ENCODE data around the gene ZNF638. TPM values are rescaled to one million over a fixed set of nuclear protein-coding genes. Genes with fewer than 3 reads are reported as not detected.

The ZNF638 gene
- total and polyA plus RNA-seq, 2 of the 4 experiments (the other 2 are of a cell fraction), result 46.4 to 129 TPM

DNA sequence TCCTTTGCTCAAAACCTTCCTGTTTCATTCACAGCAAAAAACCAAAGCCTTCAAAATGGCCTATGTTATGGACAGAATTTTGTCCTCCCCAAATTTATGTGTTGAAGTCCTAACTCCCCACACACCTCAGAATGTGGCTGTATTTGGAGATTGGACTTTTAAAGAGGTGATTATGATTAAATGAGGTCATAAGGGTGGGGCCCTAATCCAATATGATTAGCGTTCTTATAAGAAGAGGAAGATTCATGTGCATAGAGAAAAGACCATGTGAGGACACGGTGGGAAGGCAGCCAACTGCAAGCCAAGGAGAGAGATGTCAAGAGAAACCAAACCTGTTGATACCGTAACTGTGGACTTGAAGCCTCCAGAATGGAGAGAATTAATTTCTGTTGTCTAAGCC, 4.6 kb upstream of the ZNF638 start:
- POLR2A ChIA-PET (ENCODE audit: unreplicated experiment), result no interaction called here
- Histone ChIP-seq H3K23ac (ENCODE audit: low read depth, low read length) (no peak overlapping the region), H3K36me3 (ENCODE audit: control insufficient read depth, insufficient read depth, low read length) (no peaks in the 10 kb centered on the region), H4K91ac (ENCODE audit: insufficient read depth, low read depth, low read length) (no peak overlapping the region), H3K4me2 (ENCODE audit: low read depth, low read length) (no peak overlapping the region), H2BK5ac (ENCODE audit: low read depth, low read length, poor library complexity, severe bottlenecking) (no peak overlapping the region), H3K4me1 (ENCODE audit: control insufficient read depth, insufficient read depth, low read length) (no peaks in the 10 kb centered on the region), H3K27ac (ENCODE audit: insufficient read depth, low read length) (no peak overlapping the region), H4K5ac (ENCODE audit: low read depth, low read length) (no peak overlapping the region), H3K4ac (ENCODE audit: low read depth, low read length) (no peak overlapping the region), H3K9me1 (ENCODE audit: insufficient read depth, low read length) (no peaks in the 10 kb centered on the region), H2BK15ac (ENCODE audit: low read depth, low read length) (no peak overlapping the region), H3K9me3 (ENCODE audit: control insufficient read depth, insufficient read depth, low read length) (no peaks in the 10 kb centered on the region; the same call in 1 of the 2 replicates), H4K8ac (ENCODE audit: low read depth in 2 of 2, low read length in 2 of 2) (no peak overlapping the region), H3K79me1 (ENCODE audit: low read depth in 1 of 2, low read length in 2 of 2) (peaks cover 0 to 3% of the 10 kb centered on the region in 2 experiments; a peak in 1 of 4 replicates), H3K27me3 (ENCODE audit: control insufficient read depth, insufficient read depth, low read length) (peaks cover 14% of the 10 kb centered on the region), H2BK20ac (ENCODE audit: low read depth, low read length) (no peak overlapping the region), H4K20me1 (ENCODE audit: insufficient read depth, low read length) (no peaks in the 10 kb centered on the region; the same call in 1 of the 2 replicates), H2AK9ac (replicated peaks; ENCODE audit: low read depth, low read length, poor library complexity) (no peak overlapping the region), H3K4me3 (ENCODE audit: insufficient read depth, low read depth, low read length) (no peak overlapping the region), H3K56ac (ENCODE audit: extremely low read depth, insufficient read depth, low read length) (no peak overlapping the region), H3K14ac (replicated peaks; ENCODE audit: low read depth, low read length) (no peak overlapping the region), H2AK5ac (ENCODE audit: low read depth, low read length) (no peak overlapping the region), H2BK120ac (ENCODE audit: low read depth, low read length) (no peak overlapping the region), H3K18ac (ENCODE audit: low read depth, low read length) (no peak overlapping the region), H3K9ac (ENCODE audit: low read depth, low read length) (no peak overlapping the region), H2AFZ (replicated peaks; ENCODE audit: low read length, poor library complexity) (no peak overlapping the region)
- in situ Hi-C loops (cut with MboI; ENCODE audit: low sequenced_read_pairs) (no loop called here), intact Hi-C loops (cut with micrococcal nuclease) (no loop called here), dilution Hi-C loops (cut with HindIII; ENCODE audit: low sequenced_read_pairs, unreplicated experiment) (no loop called here)
- no peak for TF ChIP-seq CTCF (conservative IDR thresholded peaks at IDR 0.05; ENCODE audit: low read depth, low read length)
- no peak for TF ChIP-seq USF2 (IDR thresholded peaks at IDR 0.05; ENCODE audit: low read depth, low read length)
- TF ChIP-seq, protein P1, sequence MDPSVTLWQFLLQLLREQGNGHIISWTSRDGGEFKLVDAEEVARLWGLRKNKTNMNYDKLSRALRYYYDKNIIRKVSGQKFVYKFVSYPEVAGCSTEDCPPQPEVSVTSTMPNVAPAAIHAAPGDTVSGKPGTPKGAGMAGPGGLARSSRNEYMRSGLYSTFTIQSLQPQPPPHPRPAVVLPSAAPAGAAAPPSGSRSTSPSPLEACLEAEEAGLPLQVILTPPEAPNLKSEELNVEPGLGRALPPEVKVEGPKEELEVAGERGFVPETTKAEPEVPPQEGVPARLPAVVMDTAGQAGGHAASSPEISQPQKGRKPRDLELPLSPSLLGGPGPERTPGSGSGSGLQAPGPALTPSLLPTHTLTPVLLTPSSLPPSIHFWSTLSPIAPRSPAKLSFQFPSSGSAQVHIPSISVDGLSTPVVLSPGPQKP (IDR thresholded peaks at IDR 0.05; ENCODE audit: borderline replicate concordance, low read depth, low read length), result no peak
- TF ChIP-seq CEBPB (IDR thresholded peaks at IDR 0.05; ENCODE audit: low read depth, low read length), result no peak
- TF ChIP-seq RCOR1 (IDR thresholded peaks at IDR 0.05; ENCODE audit: insufficient replicate concordance, low read length), result no peak
- no peak for TF ChIP-seq SMC3 (IDR thresholded peaks at IDR 0.05; ENCODE audit: low read depth, low read length)
- TF ChIP-seq RFX5 (IDR thresholded peaks at IDR 0.05; ENCODE audit: low read depth, low read length), result no peak
- TF ChIP-seq MAFK (IDR thresholded peaks at IDR 0.05; ENCODE audit: low read depth, low read length), result no peak
- TF ChIP-seq MXI1 (IDR thresholded peaks at IDR 0.05; ENCODE audit: borderline replicate concordance, low read depth, low read length), result no peak
- no peak for TF ChIP-seq FOS (IDR thresholded peaks at IDR 0.05; ENCODE audit: low read depth, low read length)
- no peak for TF ChIP-seq RAD21 (IDR thresholded peaks at IDR 0.05; ENCODE audit: low read length)
- no peak for TF ChIP-seq NFE2L2 (IDR thresholded peaks at IDR 0.05; ENCODE audit: low read depth, low read length)
- no peak for TF ChIP-seq MAZ (IDR thresholded peaks at IDR 0.05; ENCODE audit: borderline replicate concordance, low read depth, low read length)
- TF ChIP-seq POLR2A (IDR thresholded peaks at IDR 0.05; ENCODE audit: low read depth, low read length), result no peak
- TF ChIP-seq BHLHE40 (IDR thresholded peaks at IDR 0.05; ENCODE audit: low read depth, low read length), result no peak
- TF ChIP-seq CHD1 (IDR thresholded peaks at IDR 0.05; ENCODE audit: low read depth, low read length), result no peak
- DNase-seq (no peak), ATAC-seq (ENCODE audit: low read depth) (no peak)
- BruUV-seq (replicated peaks), result no TSS peak
- 100% methylated on average over 1 of the region's 3 CpGs; no CpG with 5 or more reads in 1 of the 2 experiments for WGBS, 2 experiments (ENCODE audit: extremely low coverage in 2 of 2, insufficient read length in 1 of 2)
- CTCF ChIA-PET, result interaction anchor here (0.6 kb wide), 1 partner anchor 27 kb away, joined by 3 read pairs; no protein-coding TSS in a partner anchor

Data from IMR-90 (cell line).